ENCODE data around the gene XIRP2.

XIRP2 gene

GRCh38 chr2:166901336-166901735 is 13.1 kb downstream of the XIRP2 start:
- no peaks in the 10 kb centered on the region for H3K4me1 Mint-ChIP-seq
- DNase-seq: no peak
- H3K4me3 Mint-ChIP-seq: no peak overlapping the region
- H3K27me3 Mint-ChIP-seq: no peaks in the 10 kb centered on the region
- H3K27ac Mint-ChIP-seq: no peak overlapping the region
- no peaks in the 10 kb centered on the region for H3K36me3 Mint-ChIP-seq
- H3K9me3 Mint-ChIP-seq: no peaks in the 10 kb centered on the region
- CTCF ChIA-PET: no interaction called here

- Mint-ChIP-seq H3K4me1 (no peaks in the 10 kb centered on the region), H3K4me3 (no peak overlapping the region), H3K9me3 (peaks cover 1% of the 10 kb centered on the region), H3K36me3 (no peaks in the 10 kb centered on the region), H3K27ac (no peak overlapping the region), H3K27me3 (no peaks in the 10 kb centered on the region)
- CTCF ChIA-PET: no interaction called here
- DNase-seq: no peak
Measured at GRCh38 chr2:166916987-166917386, 28.7 kb downstream of the XIRP2 start.

GRCh38 chr2:166917415-166917814 is 29.1 kb downstream of the XIRP2 start:
- no peaks in the 10 kb centered on the region for H3K27me3 Mint-ChIP-seq
- no peak for DNase-seq
- H3K4me1 Mint-ChIP-seq: no peaks in the 10 kb centered on the region
- H3K4me3 Mint-ChIP-seq: no peak overlapping the region
- no peak overlapping the region for H3K27ac Mint-ChIP-seq
- CTCF ChIA-PET: no interaction called here
- H3K36me3 Mint-ChIP-seq: no peaks in the 10 kb centered on the region
- H3K9me3 Mint-ChIP-seq: peaks cover 1% of the 10 kb centered on the region

- H3K36me3 Mint-ChIP-seq: no peaks in the 10 kb centered on the region
- DNase-seq: no peak
- H3K4me1 Mint-ChIP-seq: no peaks in the 10 kb centered on the region
- no peaks in the 10 kb centered on the region for H3K9me3 Mint-ChIP-seq
- no peak overlapping the region for H3K27ac Mint-ChIP-seq
- no peak overlapping the region for H3K4me3 Mint-ChIP-seq
- CTCF ChIA-PET: no interaction called here
- no peaks in the 10 kb centered on the region for H3K27me3 Mint-ChIP-seq
Measured at GRCh38 chr2:166921261-166921896, 33.1 kb downstream of the XIRP2 start.

GRCh38 chr2:166924967-166925366 is 36.7 kb downstream of the XIRP2 start:
- DNase-seq: no peak
- Mint-ChIP-seq H3K4me1 (no peaks in the 10 kb centered on the region), H3K4me3 (no peak overlapping the region), H3K36me3 (no peaks in the 10 kb centered on the region), H3K27me3 (no peaks in the 10 kb centered on the region), H3K27ac (no peak overlapping the region), H3K9me3 (no peaks in the 10 kb centered on the region)
- CTCF ChIA-PET: no interaction called here

- Mint-ChIP-seq H3K27ac (no peak overlapping the region), H3K36me3 (no peaks in the 10 kb centered on the region), H3K4me1 (no peaks in the 10 kb centered on the region), H3K4me3 (no peak overlapping the region), H3K9me3 (no peaks in the 10 kb centered on the region), H3K27me3 (no peaks in the 10 kb centered on the region)
- CTCF ChIA-PET: no interaction called here
- no peak for DNase-seq
Measured at GRCh38 chr2:166926657-166927056, 38.4 kb downstream of the XIRP2 start.

- CTCF ChIA-PET: no interaction called here
- Mint-ChIP-seq H3K27ac (no peak overlapping the region), H3K9me3 (no peaks in the 10 kb centered on the region), H3K36me3 (no peaks in the 10 kb centered on the region), H3K27me3 (no peaks in the 10 kb centered on the region), H3K4me3 (no peak overlapping the region), H3K4me1 (no peaks in the 10 kb centered on the region)
- DNase-seq: no peak
Measured at GRCh38 chr2:166932032-166932431, 43.8 kb downstream of the XIRP2 start.

- no peak overlapping the region for H3K4me3 Mint-ChIP-seq
Measured at GRCh38 chr2:166934817-166935216, 46.5 kb downstream of the XIRP2 start.

GRCh38 chr2:166942377-166942776 is 54.1 kb downstream of the XIRP2 start:
- Mint-ChIP-seq H3K9me3 (peaks cover 5% of the 10 kb centered on the region), H3K36me3 (no peaks in the 10 kb centered on the region)
- CTCF ChIA-PET: no interaction called here

More at GRCh38 chr2:166934817-166935216, 46.5 kb downstream of the XIRP2 start:
- DNase-seq: no peak
- H3K36me3 Mint-ChIP-seq: no peaks in the 10 kb centered on the region
- CTCF ChIA-PET: no interaction called here
- H3K27me3 Mint-ChIP-seq: no peaks in the 10 kb centered on the region
- peaks cover 5% of the 10 kb centered on the region for H3K9me3 Mint-ChIP-seq
- H3K27ac Mint-ChIP-seq: no peak overlapping the region
- no peaks in the 10 kb centered on the region for H3K4me1 Mint-ChIP-seq

GRCh38 chr2:166944909-166945308 is 56.6 kb downstream of the XIRP2 start:
- Mint-ChIP-seq H3K27ac (no peak overlapping the region), H3K27me3 (no peaks in the 10 kb centered on the region), H3K4me1 (no peaks in the 10 kb centered on the region), H3K4me3 (no peak overlapping the region), H3K9me3 (no peaks in the 10 kb centered on the region), H3K36me3 (no peaks in the 10 kb centered on the region)
- no peak for DNase-seq
- CTCF ChIA-PET: no interaction called here

More at GRCh38 chr2:166942377-166942776, 54.1 kb downstream of the XIRP2 start:
- Mint-ChIP-seq H3K27me3 (no peaks in the 10 kb centered on the region), H3K4me3 (no peak overlapping the region), H3K27ac (no peak overlapping the region), H3K4me1 (no peaks in the 10 kb centered on the region)
- DNase-seq: no peak

- Mint-ChIP-seq H3K9me3 (no peaks in the 10 kb centered on the region), H3K4me1 (no peaks in the 10 kb centered on the region), H3K36me3 (no peaks in the 10 kb centered on the region), H3K27ac (no peak overlapping the region), H3K27me3 (no peaks in the 10 kb centered on the region), H3K4me3 (no peak overlapping the region)
- CTCF ChIA-PET: no interaction called here
- no peak for DNase-seq
Measured at GRCh38 chr2:166957686-166958085, 69.4 kb downstream of the XIRP2 start.

GRCh38 chr2:166958986-166959481 is 70.8 kb downstream of the XIRP2 start:
- Mint-ChIP-seq H3K9me3 (no peaks in the 10 kb centered on the region), H3K4me1 (no peaks in the 10 kb centered on the region), H3K4me3 (no peak overlapping the region), H3K27me3 (no peaks in the 10 kb centered on the region), H3K36me3 (no peaks in the 10 kb centered on the region), H3K27ac (no peak overlapping the region)
- CTCF ChIA-PET: no interaction called here
- DNase-seq: no peak

- CTCF ChIA-PET: no interaction called here
- DNase-seq: no peak
- Mint-ChIP-seq H3K4me1 (no peaks in the 10 kb centered on the region), H3K9me3 (no peaks in the 10 kb centered on the region), H3K27me3 (no peaks in the 10 kb centered on the region), H3K27ac (no peak overlapping the region), H3K36me3 (no peaks in the 10 kb centered on the region), H3K4me3 (no peak overlapping the region)
Measured at GRCh38 chr2:166959556-166959955, 71.3 kb downstream of the XIRP2 start.

GRCh38 chr2:166960702-166961270 is 72.5 kb downstream of the XIRP2 start:
- Mint-ChIP-seq H3K36me3 (no peaks in the 10 kb centered on the region), H3K27me3 (no peaks in the 10 kb centered on the region)

GRCh38 chr2:166961933-166962332 is 73.7 kb downstream of the XIRP2 start:
- Mint-ChIP-seq H3K9me3 (no peaks in the 10 kb centered on the region), H3K27me3 (no peaks in the 10 kb centered on the region), H3K36me3 (no peaks in the 10 kb centered on the region), H3K4me3 (no peak overlapping the region), H3K27ac (no peak overlapping the region), H3K4me1 (no peaks in the 10 kb centered on the region)
- CTCF ChIA-PET: no interaction called here
- DNase-seq: no peak

More at GRCh38 chr2:166960702-166961270, 72.5 kb downstream of the XIRP2 start:
- H3K4me1 Mint-ChIP-seq: no peaks in the 10 kb centered on the region
- CTCF ChIA-PET: no interaction called here
- DNase-seq: no peak
- no peak overlapping the region for H3K4me3 Mint-ChIP-seq
- no peak overlapping the region for H3K27ac Mint-ChIP-seq
- no peaks in the 10 kb centered on the region for H3K9me3 Mint-ChIP-seq

All from activated naive CD4-positive, alpha-beta T cell treated with anti-CD3 and anti-CD28 coated beads, Interleukin-2, amount 10 ng/mL, durations not matched to agents 7 days and 5 days (primary cell).